GM19035 (cell line): Measurements from ENCODE around the gene TMEM17.

ENCODE experiments used
- ATAC-seq: cut with Tn5 transposase; IDR thresholded peaks from one replicate; pipeline ENCODE4 v1.9.1; 2021; ENCODE audit not compliant: unreplicated experiment

Gene TMEM17

DNA sequence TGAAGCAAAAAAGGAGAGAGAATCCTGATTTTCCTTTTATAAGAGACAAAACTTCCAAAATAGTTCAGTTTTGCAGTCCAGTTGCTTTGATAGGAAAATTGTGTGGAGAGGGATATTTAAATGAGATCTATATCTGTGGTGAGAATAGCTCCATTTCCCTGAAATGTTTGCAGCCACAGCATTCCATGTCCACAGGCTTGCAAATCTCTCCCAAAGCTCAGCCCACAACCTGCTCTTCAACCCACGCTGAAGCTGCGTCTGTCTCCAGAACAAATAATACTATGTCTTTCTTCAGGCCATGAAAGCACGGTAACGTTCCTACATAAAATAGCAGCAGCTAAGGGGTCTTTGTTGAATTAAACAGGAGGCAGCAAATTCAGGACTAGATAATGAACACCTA is 31.8 kb downstream of the TMEM17 start:
- ATAC-seq = no peak

- no peak for ATAC-seq
Observed at GRCh38 chr2:62473246-62473827, 32.7 kb downstream of the TMEM17 start.

- ATAC-seq = no peak
Observed at GRCh38 chr2:62472312-62472711, 33.7 kb downstream of the TMEM17 start.

DNA sequence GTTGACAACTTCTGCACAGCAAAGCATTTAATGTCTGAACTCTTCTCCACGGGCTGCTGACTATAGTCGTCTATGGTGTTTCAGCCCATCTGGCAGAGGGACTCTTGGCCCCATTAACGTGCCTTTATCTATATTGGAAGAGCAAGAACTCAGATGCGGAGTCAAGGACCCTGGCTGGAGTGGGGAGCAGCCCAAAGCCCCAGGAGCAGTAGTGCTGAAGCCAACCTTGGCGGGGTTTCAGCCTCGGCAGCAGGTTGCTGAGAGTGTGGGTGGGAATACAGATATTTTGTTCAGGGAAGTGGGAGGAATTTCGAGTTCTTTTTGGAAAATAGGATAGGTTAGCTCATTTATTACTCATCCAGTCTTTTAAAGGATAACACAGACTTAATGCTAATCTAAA is 34.2 kb downstream of the TMEM17 start:
- ATAC-seq = no peak

- no peak for ATAC-seq
Observed at GRCh38 chr2:62471404-62471803, 34.6 kb downstream of the TMEM17 start.

- ATAC-seq = no peak
Observed at GRCh38 chr2:62469548-62469947, 36.4 kb downstream of the TMEM17 start.

GRCh38 chr2:62469114-62469513 is 36.9 kb downstream of the TMEM17 start:
- ATAC-seq = no peak

- ATAC-seq = no peak
Observed at GRCh38 chr2:62467475-62468321, 38.3 kb downstream of the TMEM17 start.

- ATAC-seq = no peak
Observed at GRCh38 chr2:62467100-62467474, 38.9 kb downstream of the TMEM17 start.

GRCh38 chr2:62466503-62466854 is 39.5 kb downstream of the TMEM17 start:
- ATAC-seq = no peak

DNA sequence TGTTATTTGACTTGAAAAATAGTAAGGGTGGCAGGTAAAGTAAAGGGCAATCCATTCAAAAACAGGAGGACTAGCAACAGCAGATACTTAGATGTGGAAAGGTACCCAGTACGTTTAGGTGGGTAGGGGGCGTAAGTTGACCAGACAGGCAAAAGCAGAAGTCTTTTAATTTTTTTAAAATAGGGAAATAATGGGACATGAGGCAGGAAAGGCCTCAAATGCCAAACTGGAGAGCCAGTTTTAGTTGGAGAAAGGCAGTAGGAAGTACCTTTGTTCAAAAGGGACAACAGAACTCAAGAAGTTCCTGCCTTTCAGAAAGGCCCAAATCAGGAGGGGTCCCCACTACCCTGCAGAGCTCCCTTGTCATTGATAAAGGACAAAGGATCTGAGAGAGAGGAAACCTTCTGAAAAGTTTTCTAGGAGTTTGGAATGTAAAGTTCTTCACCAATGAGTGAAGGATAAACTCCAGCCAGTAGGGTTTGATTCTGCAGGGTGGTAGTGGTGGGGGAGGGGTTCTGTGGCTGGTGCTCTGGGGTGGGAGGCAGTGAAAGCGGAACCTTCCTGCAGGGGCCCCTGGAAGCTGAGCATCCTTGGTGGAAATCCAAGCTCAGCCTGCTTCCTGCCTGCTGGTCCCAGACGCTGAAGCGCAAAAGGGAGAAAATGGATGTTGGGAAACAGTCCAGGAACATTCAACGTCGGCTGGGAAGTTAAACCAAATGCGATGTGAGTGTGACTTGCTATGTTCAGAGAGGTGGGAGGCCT is 40.1 kb downstream of the TMEM17 start:
- ATAC-seq = no peak

DNA sequence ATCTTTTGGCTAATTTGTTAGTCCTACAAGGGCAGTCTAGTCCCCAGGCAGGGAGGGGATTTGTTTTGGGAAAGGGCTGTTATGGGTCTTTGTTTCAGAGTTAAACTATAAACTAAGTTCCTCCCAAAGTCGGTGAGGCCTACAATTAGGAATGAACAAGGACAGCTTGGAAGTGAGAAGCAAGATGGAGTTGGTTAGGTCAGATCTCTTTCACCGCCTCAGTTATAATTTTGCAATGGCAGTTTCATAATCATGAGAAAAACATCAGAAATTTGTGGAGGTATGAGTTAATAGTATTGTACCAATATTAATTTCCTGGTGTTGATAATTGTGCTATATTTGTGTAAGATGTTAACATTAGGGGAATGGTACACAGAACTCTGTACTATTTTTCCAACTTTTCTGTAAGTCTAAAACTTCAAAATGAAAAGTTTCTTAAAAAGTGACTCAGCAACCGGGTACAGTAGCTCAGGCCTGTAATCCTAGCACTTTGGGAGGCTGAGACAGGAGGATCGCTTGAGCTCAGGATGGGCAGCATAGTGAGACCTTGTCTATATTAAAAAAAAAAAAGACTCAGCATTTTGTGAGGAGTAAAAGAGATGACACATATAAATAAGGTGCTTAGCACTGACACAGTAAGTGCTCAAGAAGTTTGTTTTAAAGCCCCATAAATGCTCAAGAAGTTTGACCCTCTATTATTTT is 40.8 kb downstream of the TMEM17 start:
- ATAC-seq = no peak

DNA sequence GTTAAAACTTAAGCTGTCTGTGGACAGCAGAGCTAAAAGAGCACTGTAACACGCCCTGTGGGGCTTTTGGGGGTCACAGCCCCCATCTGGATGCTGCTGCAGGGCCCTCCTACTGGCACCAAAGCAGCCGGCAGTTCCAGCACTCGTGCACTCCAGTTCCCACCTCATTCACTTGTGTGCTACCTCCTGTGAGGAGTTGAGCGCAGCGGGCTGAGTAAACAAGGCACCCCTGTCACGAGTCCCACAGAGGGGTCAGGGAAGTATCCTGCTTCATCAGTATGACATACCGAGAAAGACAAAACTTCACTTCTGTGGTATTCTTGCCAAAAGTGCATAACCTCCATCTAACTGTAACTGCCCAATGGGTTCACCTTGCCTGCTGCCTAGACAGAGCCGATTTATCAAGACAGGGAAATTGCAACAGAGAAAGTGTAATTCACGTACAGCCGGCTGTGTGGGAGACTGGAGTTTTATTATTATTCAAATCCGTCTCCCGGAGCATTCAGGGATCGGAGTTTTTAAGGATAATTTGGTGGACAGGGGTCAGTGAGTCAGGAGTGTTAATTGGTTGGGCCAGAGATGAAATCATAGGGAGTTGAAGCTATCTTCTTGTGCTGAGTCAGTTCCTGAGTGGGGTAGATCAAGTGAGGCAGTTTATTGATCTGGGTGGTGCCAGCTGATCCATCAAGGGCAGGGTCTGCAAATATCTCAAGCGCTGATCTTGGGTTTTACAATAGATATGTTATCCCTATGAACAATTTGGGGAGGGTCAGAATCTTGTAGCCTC is 41.6 kb downstream of the TMEM17 start:
- ATAC-seq = no peak

GRCh38 chr2:62462211-62462610 is 43.8 kb downstream of the TMEM17 start:
- no peak for ATAC-seq

GRCh38 chr2:62461707-62462106 is 44.3 kb downstream of the TMEM17 start:
- no peak for ATAC-seq

GRCh38 chr2:62461017-62461553 is 44.9 kb downstream of the TMEM17 start:
- no peak for ATAC-seq

GRCh38 chr2:62460175-62460574 is 45.8 kb downstream of the TMEM17 start:
- no peak for ATAC-seq

- ATAC-seq = no peak
Observed at GRCh38 chr2:62459672-62460071, 46.3 kb downstream of the TMEM17 start.

GRCh38 chr2:62459106-62459505 is 46.9 kb downstream of the TMEM17 start:
- ATAC-seq = no peak

DNA sequence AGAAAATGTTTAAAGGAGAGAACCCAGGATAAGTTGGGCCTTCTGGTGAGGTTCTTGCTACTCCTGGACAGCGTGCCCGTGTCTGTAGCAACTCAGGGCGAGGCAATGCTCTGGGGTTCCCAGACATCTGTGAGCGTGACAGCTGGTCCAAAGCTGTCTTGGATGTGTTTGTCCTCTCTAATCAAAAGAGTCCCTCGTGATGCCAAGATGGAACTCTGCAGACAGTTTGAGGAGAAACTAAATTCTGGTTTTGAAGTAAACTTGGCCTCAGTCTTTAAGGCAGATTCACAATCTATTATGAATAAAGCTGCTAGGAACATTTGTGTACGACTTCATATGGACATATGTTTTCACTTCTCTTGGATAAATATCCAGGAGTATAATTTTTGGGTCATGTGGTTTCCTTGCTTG is 47.3 kb downstream of the TMEM17 start:
- ATAC-seq = no peak
